NCI-H1436 (cell line): ENCODE measurements around the gene TMED4.
"Not testable (repeated sequence)": the region's sequence is repeated elsewhere in the genome, so short reads cannot be mapped to it uniquely, and the experiment has no call there.

Experiments used
- DNase-seq: peaks from one replicate; lab custom pipeline; 2025; lab: John Stamatoyannopoulos, UW

TMED4 gene

GRCh38 chr7:44568771-44569560 lies 13.1 kb downstream of the TMED4 start:
- no peak for DNase-seq

DNA sequence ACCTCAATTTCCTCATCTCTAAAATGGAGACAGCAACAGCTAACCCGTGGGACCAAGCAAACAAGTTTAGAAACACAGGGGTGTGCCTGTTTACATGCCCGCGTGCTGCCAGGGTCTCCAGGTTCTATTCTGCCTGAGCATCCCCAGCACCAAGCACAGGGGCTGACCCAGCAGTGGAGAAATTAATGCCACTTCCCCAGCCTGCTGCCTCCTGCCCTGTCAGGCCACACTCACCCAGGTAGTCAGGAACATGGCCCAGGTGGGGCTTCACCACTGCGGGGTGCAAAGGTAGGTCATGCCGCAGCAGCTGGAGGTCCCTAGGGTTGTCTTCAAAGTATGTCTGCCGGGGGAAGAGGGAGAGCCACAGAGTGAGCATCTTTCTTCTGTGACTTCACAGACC lies 14.1 kb downstream of the TMED4 start:
- no peak for DNase-seq

DNA sequence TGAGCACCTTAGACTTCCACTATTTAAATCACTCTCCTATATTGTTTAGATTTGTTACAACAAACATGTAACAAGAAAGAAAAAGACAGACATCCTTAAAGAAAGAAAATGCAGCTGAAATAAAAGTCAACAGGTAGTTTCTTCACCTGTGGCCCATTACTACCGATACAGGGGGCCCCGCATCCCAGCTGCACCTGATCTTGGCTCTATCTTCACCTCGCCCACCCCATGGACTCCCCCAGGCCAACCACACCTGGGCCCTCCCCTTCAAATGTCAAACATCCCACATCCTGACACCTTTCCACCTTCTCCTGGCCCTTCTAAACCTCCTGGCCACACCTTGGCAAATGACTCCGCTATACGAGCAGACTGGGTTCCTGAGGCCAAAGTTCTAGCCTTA lies 15.4 kb downstream of the TMED4 start:
- no peak for DNase-seq

DNA sequence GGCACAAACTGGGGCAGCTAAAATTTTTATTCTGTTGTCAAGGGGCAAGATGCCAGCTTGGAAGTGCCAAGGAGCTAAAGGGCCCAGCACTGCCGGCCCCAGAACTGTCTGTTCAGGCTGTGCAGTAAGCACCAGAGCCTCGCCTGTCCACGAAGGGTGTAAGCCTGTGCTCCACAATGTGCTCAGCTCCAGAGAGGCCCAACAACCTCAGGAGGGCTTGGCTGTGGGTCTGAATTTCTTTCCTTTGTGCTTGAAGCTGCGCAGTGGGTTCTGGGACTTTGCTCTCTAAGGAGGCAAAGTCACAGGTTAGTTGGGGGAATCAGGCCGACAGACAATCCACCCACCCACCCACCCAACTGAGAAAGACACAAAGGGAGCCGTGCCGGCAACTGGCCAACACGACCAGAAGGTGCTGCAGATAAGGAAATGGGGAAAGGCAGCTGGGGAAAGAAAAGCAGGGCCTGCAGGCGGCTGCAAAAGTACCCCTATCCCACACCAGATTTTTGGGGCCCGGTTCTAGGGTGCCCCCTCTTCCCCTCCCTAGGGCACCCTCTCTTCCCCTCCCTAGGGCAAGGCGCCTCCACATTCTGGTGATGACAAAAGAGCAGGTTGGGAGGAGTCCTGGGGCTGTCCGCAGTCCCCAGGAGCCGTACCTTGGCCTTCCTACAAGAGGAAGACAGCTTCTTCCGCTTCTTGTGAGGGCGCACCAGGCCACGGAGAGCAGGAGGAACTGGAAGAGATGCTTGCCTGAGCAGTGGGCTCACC lies 16.1 kb downstream of the TMED4 start:
- DNase-seq = no peak

DNA sequence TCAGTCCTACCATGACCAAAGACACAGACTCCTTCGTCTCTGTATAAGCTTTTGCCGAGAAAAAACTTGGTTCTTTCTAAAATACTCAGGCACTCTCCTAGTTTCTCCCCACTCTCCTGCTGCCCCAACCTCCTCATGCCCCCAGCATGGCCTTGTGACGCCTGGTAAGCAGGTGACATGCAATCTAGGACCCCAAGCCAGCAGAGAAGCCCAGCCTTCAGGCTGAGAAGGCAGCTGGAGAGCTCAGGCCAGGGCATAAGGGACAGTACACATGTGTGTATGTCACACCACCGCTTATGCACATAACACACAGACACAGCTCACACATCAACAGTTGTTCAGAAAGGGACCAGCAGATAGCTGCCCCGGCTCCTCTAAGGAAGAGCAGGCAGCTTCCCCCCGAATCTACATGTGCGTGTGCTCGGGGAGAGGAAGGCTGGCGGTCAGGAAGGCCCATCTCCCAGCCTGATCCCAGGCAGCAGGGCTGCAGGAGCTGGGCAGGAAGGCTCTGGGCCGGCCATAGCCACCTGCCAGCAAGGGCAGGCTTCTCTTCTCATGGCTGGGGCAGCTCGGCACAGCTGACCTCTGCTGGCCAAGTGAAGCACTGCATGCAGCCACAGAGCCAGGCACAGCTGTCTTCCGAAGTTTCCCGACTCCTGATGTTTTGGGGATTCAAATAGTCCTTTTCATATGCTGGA lies 16.8 kb downstream of the TMED4 start:
- no peak for DNase-seq

GRCh38 chr7:44564606-44565005 lies 17.4 kb downstream of the TMED4 start:
- no peak for DNase-seq

DNA sequence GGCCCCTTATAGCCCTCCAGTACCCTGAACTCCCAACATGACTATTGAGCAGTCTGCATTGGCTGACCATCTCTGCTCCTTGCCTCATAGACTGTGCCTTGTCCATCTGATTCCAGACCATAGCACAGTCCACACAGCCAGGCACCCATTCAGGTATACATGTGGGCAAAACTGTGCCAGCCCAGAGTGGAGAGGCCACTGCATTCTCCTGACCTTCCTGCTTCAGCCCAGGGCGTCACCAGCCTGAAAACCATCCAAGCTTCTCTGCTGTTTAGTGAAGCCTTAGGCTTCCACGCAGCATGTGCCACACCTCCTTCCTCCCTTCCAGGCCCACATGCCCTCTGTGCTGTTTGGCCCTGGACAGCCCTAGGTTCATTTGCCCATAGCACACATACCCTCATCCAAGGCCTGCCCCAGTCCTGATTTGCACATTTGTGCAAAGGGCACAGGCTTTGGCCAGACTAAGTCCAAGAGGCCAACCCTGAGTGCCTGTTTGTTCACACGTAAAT lies 18.8 kb downstream of the TMED4 start:
- no peak for DNase-seq

DNA sequence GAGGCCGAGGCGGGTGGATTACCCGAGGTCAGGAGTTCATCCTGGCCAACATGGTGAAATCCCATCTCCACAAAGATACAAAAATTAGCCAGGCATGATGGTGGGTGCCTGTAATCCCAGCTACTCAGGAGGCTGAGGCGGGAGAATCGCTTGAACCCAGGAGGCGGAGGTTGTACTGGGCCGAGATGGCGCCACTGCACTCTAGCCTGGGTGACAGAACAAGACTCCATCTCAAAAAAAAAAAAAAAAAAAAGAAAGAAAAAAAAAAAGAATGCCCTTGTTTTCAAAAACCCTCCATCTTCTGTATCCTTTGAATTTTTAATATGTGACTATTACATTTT lies 19.4 kb downstream of the TMED4 start:
- DNase-seq = not testable (repeated sequence)

DNA sequence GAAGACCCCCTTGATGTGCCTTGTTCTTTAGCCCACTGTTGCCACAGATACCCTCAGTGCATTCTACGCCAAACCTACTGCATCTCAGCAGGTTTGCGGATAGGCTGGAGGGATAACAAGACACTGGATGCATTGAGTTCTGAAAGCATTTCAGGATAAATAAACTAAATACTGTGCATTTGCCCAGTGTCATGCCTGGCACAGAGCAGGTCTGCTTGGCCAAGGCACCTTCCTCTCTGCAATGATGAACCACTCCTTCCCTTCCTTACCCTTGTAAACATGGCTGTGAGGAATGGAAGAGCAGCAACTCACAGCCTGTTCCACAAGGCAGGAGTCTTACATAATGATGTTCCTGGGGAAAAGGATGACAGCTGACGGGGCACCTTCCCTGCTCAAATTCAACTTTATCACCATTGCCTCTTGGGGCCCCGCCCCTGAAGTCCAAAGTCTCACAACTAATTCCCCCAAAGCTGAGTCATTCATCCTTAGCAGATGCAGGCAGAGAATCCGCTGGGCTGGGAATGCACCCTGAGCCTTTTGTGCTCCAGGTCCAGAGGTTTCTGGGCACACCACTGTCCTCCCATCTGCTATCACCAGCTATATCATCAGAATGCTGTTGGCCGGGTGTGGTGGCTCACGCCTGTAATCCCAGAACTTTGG lies 19.9 kb downstream of the TMED4 start:
- no peak for DNase-seq

GRCh38 chr7:44561481-44561880 lies 20.6 kb downstream of the TMED4 start:
- no peak for DNase-seq

DNA sequence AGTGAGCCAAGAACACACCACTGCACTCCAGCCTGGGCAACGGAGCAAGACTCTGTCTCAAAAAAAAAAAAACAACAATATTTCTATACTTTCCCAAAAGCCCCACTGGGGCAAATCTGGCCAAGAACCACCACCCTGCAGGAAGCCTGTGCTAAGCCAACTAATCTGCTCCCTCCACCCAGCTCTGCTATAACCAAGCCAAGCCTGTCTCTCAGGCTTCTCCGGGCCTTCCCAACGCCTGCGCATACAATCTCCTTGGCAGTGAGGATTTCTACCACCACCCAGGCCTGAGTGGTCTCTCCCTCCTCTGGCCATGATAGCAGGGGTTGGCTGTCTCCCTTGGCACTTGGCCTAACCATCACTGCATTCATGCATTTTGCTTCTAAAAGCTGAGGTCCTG lies 22.5 kb downstream of the TMED4 start:
- no peak for DNase-seq

GRCh38 chr7:44557485-44557884 lies 24.5 kb downstream of the TMED4 start:
- DNase-seq = no peak

DNA sequence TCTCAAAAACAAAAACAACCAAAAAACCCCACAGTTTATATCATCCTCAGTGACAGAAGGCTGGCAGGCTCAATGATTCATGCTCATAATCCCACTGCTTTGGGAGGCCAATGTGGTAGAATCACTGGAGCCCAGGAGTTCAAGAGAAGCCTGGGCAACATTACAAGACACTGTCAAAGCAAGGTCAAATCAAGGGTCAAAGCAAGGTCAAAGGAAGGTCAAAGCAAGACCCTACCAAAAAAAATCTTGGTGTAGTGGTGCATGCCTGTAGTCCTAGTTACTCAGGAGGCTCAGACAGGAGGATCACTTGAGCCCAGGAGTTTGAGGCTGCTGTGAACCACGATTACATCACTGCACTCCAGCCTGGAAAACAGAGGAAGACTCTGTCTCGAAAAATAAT lies 26.7 kb downstream of the TMED4 start:
- DNase-seq = no peak

- not testable (repeated sequence) for DNase-seq
Measured at GRCh38 chr7:44552473-44553005, 29.5 kb downstream of the TMED4 start.

DNA sequence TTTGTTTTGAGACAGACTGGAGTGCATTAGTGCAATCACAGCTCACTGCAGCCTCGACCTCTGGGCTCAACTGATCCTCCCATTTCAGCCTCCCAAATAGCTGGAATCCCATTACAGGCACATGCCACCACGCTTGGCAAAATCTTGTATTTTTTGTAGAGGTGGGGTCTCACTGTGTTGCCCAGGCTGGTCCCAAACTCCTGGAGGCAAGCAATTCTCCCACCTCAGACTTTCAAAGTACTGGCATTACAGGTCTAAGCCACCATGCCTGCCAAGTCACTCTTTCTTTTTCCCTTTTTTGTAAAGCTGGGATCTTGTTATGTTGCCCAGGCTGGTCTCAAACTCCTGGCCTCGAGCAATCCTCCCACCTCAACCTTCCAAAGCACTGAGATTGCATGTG lies 32.6 kb downstream of the TMED4 start:
- no peak for DNase-seq

- DNase-seq = no peak
Measured at GRCh38 chr7:44548893-44549292, 33.1 kb downstream of the TMED4 start.

DNA sequence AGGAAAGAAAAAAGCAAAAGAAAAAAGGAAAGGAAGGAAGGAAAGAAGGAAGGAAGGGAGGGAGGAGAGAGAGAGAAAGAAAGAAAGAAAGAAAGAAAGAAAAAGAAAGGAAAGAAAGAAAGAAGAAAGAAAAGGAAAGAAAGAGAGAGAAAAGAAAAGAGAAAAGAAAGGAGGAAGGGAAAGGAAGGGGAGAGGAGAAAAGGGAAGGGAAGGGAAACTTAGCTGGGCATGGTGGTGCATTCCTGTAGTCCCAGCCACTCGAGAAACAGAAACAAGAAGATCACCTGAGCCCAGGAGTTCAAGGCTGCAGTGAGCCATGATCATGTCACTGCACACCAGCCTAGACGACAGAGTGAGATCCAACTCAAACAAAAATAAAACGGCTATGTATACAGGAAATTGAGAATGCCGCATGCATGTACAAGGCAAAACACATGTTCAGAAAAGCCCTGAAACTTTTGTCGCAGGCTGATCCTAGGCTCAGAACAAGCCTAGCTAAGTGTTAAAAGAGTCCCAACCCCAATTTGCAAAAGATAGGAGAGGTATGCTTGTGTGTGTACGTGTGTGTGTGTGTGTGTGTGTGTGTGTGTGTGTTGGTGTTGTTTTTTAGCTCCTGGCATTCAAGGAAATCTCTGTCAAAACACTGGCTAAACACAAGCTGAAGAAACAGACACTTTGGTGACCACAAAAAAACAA lies 34.3 kb downstream of the TMED4 start:
- DNase-seq = no peak

DNA sequence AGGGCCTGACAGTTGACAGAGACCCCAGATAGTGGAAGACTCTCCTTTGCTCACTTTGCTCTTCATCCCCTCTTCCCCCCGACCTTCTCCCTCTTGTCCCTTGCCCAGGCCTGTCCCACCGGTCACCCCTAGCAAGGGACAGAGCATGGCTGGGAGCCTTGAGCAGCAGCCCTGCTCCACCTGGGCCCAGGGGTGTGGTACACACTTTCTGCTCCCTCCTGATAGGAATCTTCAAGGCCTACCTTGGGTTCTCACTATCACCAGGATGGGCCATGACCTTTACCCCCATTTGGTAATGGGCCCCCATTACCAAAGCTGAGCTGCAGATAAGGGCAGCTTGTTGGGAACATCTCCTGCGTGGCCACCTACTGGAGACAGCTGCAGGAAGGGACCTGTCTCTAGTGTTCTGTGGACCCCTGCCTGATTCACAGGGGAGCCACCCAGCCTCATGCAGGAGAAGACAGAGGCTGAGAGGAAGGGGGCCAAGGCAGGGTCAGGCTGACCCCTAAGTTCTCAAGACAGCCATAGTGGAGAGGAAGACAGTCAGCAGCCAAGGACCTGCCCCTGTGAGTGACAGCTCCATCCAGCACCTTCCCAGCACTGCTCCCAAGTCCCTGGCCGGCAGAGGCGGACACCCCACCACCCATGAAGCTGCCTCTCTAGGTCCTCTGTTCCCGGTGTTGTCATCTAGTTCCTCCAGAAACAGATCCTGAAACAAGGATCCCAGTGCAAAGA lies 40.0 kb downstream of the TMED4 start:
- DNase-seq = no peak

DNA sequence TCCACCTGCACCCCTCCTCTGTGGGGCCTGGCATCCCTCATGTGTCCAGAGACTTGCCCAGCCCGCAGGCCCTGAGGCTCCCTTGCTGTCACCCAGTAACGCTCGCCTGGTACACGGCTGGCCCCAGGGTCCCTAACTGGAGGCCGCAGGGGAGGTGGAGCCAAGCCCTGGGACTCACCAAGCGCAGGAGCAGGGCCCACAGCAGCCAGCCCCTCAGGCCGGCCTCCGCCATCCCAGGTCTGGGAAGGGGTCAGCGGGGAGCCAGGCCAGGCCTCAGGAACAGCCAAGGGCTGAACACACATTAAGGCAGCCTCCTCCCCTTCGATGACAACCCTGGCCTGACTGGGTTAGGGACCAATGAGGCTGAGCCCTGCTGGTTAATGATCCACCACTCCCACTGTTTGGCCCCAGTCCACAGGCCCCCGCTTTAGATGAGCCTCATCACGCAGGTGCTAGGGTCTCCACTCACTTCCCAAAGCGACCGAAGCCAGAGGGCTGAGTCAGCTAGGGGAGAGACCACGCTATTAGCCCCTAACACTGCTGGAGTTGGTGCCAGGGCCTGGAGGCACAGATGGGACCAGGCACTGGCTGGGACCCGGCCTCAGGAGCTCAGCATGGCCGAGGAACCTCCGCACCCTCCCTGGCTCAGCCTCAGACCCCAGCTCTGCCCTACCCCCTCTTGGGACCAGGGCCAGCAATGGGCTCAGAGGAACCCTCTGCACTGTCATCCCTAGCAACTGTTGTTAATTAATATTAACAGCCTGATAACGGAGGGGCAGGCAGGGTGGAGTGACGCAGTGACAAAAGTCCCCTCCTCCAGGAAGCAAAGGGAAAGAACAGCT lies 40.8 kb downstream of the TMED4 start, which contains the start of gene NPC1L1:
Gene NPC1L1, minus strand, starts transcription at position 303 of the 842 bp plus-strand sequence. Its CDS starts 71 bp downstream, at position 232.
- DNase-seq = no peak

DNA sequence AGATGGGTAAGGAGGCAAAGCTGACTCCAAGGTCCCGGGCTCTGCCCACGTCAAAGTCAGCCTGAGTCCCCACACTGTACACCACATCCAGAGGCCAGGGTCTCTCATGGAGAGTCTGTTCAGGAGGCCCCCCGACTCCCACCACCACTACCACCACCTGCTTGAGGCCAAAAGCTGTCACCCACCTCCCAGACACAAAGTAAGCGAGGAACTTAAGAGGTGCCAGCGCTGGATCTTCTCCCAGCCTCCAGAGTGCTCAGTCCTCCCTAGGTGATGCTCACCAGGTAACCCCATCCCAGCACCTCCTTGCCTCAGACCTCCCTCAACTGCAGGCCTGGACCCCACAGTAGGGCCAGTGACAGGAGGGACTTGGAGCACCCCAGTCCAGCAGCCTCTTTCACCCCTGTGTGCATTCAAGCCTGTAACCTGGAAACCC lies 41.4 kb downstream of the TMED4 start:
- DNase-seq = no peak
